HG03039 (cell line): ENCODE results near the gene P3H4.

ENCODE experiments used
- ATAC-seq: cut with Tn5 transposase; IDR thresholded peaks from one replicate; pipeline ENCODE4 v1.9.1; 2021; ENCODE audit warnings: mild to moderate bottlenecking, moderate library complexity; ENCODE audit not compliant: unreplicated experiment

Gene P3H4

GRCh38 chr17:41822216-41823140, 10.7 kb upstream of the P3H4 start:
- ATAC-seq: no peak

- no peak for ATAC-seq
Observed at GRCh38 chr17:41821776-41822175, 10.0 kb upstream of the P3H4 start.

GRCh38 chr17:41818024-41818423, 6.3 kb upstream of the P3H4 start:
- ATAC-seq: no peak

- no peak for ATAC-seq
Observed at GRCh38 chr17:41816637-41817320, 5.0 kb upstream of the P3H4 start.

- ATAC-seq: no peak
Observed at GRCh38 chr17:41814195-41814594, 2.4 kb upstream of the P3H4 start.

- no peak for ATAC-seq
Observed at GRCh38 chr17:41813699-41814124, 2.0 kb upstream of the P3H4 start.

- ATAC-seq: no peak
Observed at GRCh38 chr17:41813152-41813680, 1.5 kb upstream of the P3H4 start.

GRCh38 chr17:41812381-41813151, 817 bp upstream of the P3H4 start, which contains the start of gene FKBP10:
Gene FKBP10 (plus strand): TSS chr17:41813004. CDS start chr17:41813035, 31 bp downstream.
- ATAC-seq: no peak

- ATAC-seq: no peak
Observed at GRCh38 chr17:41810659-41811548, 845 bp downstream of the P3H4 start.

- no peak for ATAC-seq
Observed at GRCh38 chr17:41806685-41807445, 4.9 kb downstream of the P3H4 start.

- no peak for ATAC-seq
Observed at GRCh38 chr17:41803049-41804020, 8.4 kb downstream of the P3H4 start.

GRCh38 chr17:41801374-41802271, 10.1 kb downstream of the P3H4 start:
- ATAC-seq: no peak

GRCh38 chr17:41800601-41801373, 11.0 kb downstream of the P3H4 start:
- ATAC-seq: no peak

GRCh38 chr17:41799366-41799765, 12.4 kb downstream of the P3H4 start:
- ATAC-seq: no peak

GRCh38 chr17:41797377-41797776, 14.4 kb downstream of the P3H4 start:
- ATAC-seq: no peak
